Bronchial epithelial cell (primary cell): ENCODE measurements around the gene LBX1. TPM values are rescaled to one million over a fixed set of nuclear protein-coding genes. Genes with fewer than 3 reads are reported as not detected.

Experiments
- DNase-seq: peaks from one replicate; pipeline ENCODE4 v3.0.0-alpha.2; 2010; ENCODE audit warnings: low read depth
- FAIRE-seq: peaks from 2 replicates; lab custom pipeline; 2011; peaks lifted over from hg19 to GRCh38; lab: Jason Lieb, UNC
- H3K27me3 ChIP-seq: 2 replicates; pipeline ENCODE4 v1.5.1; 2011; ENCODE audit warnings: low read length; ENCODE audit not compliant: control insufficient read depth, insufficient read depth
- H3K36me3 ChIP-seq: 2 replicates; pipeline ENCODE4 v1.5.1; 2011; ENCODE audit warnings: low read length; ENCODE audit not compliant: control insufficient read depth, insufficient read depth
- H3K4me3 ChIP-seq: 2 replicates; pipeline ENCODE4 v1.5.1; 2011; ENCODE audit warnings: mild to moderate bottlenecking, low read depth, low read length, control low read depth
- total RNA-seq: library from RNA; depleted of rRNA; stranded (reverse); fragments of >200 nt; gene quantifications from 2 replicates; pipeline ENCODE4 v1.2.1, GENCODE V29; 2014
- TF ChIP-seq, protein P1 (sequence below): IDR thresholded peaks from 2 replicates; pipeline ENCODE4 v1.5.1; 2011; ENCODE audit warnings: mild to moderate bottlenecking, moderate library complexity, low read length, control low read depth, inconsistent platforms; ENCODE audit not compliant: insufficient read depth, severe bottlenecking

LBX1 gene
- total RNA-seq, 1 donor from 2014 or later: not detected

DNA sequence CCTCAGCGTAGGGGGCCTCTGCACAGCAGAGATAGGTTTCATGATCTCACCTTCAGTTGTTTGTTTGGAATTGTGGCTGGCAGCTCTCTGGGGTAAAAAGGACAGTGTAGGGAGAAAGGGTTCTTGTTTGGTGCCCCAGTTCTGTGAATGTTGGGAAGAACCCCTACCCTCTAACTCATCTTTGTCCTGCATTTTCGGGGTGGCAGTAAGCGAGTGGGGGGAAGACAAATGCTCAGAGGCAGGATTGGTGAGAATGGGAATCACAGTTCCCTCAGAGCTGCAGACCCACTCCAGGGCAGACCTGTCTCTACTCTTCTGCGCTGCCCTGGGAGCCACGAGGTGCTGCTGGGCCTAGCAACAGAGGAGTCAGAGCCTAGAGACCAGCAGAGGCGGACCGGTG, 1.8 kb upstream of the LBX1 start:
- no peak for FAIRE-seq
- H3K27me3 ChIP-seq: peaks cover 79% of the 10 kb centered on the region

GRCh38 chr10:101230183-101230917, 1.1 kb upstream of the LBX1 start:
- H3K4me3 ChIP-seq: no peak overlapping the region
- FAIRE-seq (no peak), DNase-seq (no peak)
- no peaks in the 10 kb centered on the region for H3K36me3 ChIP-seq
- TF ChIP-seq, protein P1, sequence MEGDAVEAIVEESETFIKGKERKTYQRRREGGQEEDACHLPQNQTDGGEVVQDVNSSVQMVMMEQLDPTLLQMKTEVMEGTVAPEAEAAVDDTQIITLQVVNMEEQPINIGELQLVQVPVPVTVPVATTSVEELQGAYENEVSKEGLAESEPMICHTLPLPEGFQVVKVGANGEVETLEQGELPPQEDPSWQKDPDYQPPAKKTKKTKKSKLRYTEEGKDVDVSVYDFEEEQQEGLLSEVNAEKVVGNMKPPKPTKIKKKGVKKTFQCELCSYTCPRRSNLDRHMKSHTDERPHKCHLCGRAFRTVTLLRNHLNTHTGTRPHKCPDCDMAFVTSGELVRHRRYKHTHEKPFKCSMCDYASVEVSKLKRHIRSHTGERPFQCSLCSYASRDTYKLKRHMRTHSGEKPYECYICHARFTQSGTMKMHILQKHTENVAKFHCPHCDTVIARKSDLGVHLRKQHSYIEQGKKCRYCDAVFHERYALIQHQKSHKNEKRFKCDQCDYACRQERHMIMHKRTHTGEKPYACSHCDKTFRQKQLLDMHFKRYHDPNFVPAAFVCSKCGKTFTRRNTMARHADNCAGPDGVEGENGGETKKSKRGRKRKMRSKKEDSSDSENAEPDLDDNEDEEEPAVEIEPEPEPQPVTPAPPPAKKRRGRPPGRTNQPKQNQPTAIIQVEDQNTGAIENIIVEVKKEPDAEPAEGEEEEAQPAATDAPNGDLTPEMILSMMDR: no peak
- peaks cover 81% of the 10 kb centered on the region for H3K27me3 ChIP-seq

More for the DNA sequence above, 1.8 kb upstream of the LBX1 start:
- Histone ChIP-seq H3K36me3 (no peaks in the 10 kb centered on the region), H3K4me3 (no peak overlapping the region)
- TF ChIP-seq, protein P1: no peak
- no peak for DNase-seq

GRCh38 chr10:101228966-101229265, 347 bp downstream of the LBX1 start:
- TF ChIP-seq, protein P1: no peak
- H3K27me3 ChIP-seq: peaks cover 81% of the 10 kb centered on the region
- DNase-seq (no peak), FAIRE-seq (no peak)
- no peak overlapping the region for H3K4me3 ChIP-seq
- H3K36me3 ChIP-seq: no peaks in the 10 kb centered on the region

GRCh38 chr10:101228153-101228965, 904 bp downstream of the LBX1 start:
- TF ChIP-seq, protein P1: no peak
- Histone ChIP-seq H3K27me3 (peaks cover 84% of the 10 kb centered on the region), H3K4me3 (no peak overlapping the region), H3K36me3 (no peaks in the 10 kb centered on the region)
- no peak for DNase-seq
- FAIRE-seq: no peak

GRCh38 chr10:101227429-101228152, 1.7 kb downstream of the LBX1 start:
- no peaks in the 10 kb centered on the region for H3K36me3 ChIP-seq
- H3K27me3 ChIP-seq: peaks cover 85% of the 10 kb centered on the region
- TF ChIP-seq, protein P1: no peak
- no peak for DNase-seq
- H3K4me3 ChIP-seq: no peak overlapping the region
- FAIRE-seq: no peak
